Measurements from ENCODE around the gene CTRB2. TPM values are rescaled to one million over a fixed set of nuclear protein-coding genes. Genes with fewer than 3 reads are reported as not detected.

CTRB2 gene
- total and polyA plus RNA-seq, 2 donors from 2014 or later = not detected

- no peak overlapping the region for H3K27ac ChIP-seq (ENCODE audit: low read depth in 2 of 2, low read length in 2 of 2)
- DNase-seq = no peak
- intact Hi-C loops (cut with DNase I) = no loop called here
- no peaks in the 10 kb centered on the region for H3K27me3 ChIP-seq (ENCODE audit: control insufficient read depth, insufficient read depth, low read length)
- no peak for TF ChIP-seq CTCF (IDR thresholded peaks at IDR 0.05; ENCODE audit: borderline replicate concordance, extremely low read depth, insufficient read depth)
- no peak overlapping the region for H3K9ac ChIP-seq (ENCODE audit: low read length in 3 of 3)
- no peaks in the 10 kb centered on the region for H3K9me3 ChIP-seq (ENCODE audit: control insufficient read depth in 2 of 3, insufficient read depth in 1 of 3, low read length in 3 of 3)
- no peak for FAIRE-seq
- H3K36me3 ChIP-seq (ENCODE audit: control insufficient read depth in 2 of 3, insufficient read depth in 3 of 3, low read length in 3 of 3) = peaks cover 0 to 6% (median 2%) of the 10 kb centered on the region in 3 donors
- H3K4me1 ChIP-seq (ENCODE audit: control insufficient read depth in 2 of 3, insufficient read depth in 2 of 3, low read depth in 1 of 3, low read length in 3 of 3) = no peaks in the 10 kb centered on the region
- no peak overlapping the region for H3K4me3 ChIP-seq (ENCODE audit: low read length in 3 of 3)
These were observed 46.6 kb downstream of the CTRB2 start for GRCh38 chr16:75160386-75160785.

Other genes starting within 250 kb of the CTRB2 start
- 60.0 TPM for gene WDR59, start 222.0 kb downstream of the CTRB2 start, total RNA-seq
- 32.6 TPM for gene WDR59, start 222.0 kb downstream of the CTRB2 start, polyA plus RNA-seq (ENCODE audit: insufficient read depth, low read depth, low replicate concordance)
- 23.1 TPM for gene ZNRF1, start 208.1 kb downstream of the CTRB2 start, total RNA-seq
- 10.8 TPM for gene ZNRF1, start 208.1 kb downstream of the CTRB2 start, polyA plus RNA-seq (ENCODE audit: insufficient read depth, low read depth, low replicate concordance)
- gene LDHD, start 90.4 kb downstream of the CTRB2 start, total RNA-seq = 14.7 TPM
- 73.3 TPM for gene LDHD, start 90.4 kb downstream of the CTRB2 start, polyA plus RNA-seq (ENCODE audit: insufficient read depth, low read depth, low replicate concordance)
- gene ZFP1, start 58.6 kb downstream of the CTRB2 start, total RNA-seq = 9.2 TPM
- 4.6 TPM for gene ZFP1, start 58.6 kb downstream of the CTRB2 start, polyA plus RNA-seq (ENCODE audit: insufficient read depth, low read depth, low replicate concordance)
- not detected for gene CTRB1, start 11.8 kb upstream of the CTRB2 start, total RNA-seq
- not detected for gene CTRB1, start 11.8 kb upstream of the CTRB2 start, polyA plus RNA-seq (ENCODE audit: insufficient read depth, low read depth, low replicate concordance)
- 123 TPM for gene BCAR1, start 44.5 kb upstream of the CTRB2 start, total RNA-seq
- gene BCAR1, start 44.5 kb upstream of the CTRB2 start, polyA plus RNA-seq (ENCODE audit: insufficient read depth, low read depth, low replicate concordance) = 69.1 TPM
- 53.5 TPM for gene CFDP1, start 226.3 kb upstream of the CTRB2 start, total RNA-seq
- gene CFDP1, start 226.3 kb upstream of the CTRB2 start, polyA plus RNA-seq (ENCODE audit: insufficient read depth, low read depth, low replicate concordance) = 148 TPM

Measured in kidney (tissue), 14 donors.